ENCODE measurements around the gene PUM1.
"Not testable (repeated sequence)": the region's sequence is repeated elsewhere in the genome, so short reads cannot be mapped to it uniquely, and the experiment has no call there.

Gene PUM1

DNA sequence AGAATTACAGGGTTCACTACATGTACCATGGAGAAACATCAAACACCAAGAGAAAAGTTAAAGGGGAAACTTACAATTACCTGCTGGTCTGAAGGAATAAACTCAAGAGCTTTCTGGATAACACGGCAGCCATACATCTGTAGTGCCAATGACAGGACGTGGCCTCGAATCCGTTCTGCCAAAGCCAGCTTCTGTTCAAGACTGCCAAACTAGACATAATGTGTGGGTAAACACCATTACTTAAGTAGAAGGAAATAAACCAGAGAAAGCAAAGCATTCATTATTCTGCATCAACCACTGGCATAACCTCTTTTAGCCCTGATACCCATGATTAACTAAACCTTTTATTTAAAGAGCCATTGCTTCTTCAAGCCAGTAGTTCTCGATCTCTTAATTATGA lies 115.5 kb downstream of the PUM1 start:
- TF ChIP-seq, protein P1, sequence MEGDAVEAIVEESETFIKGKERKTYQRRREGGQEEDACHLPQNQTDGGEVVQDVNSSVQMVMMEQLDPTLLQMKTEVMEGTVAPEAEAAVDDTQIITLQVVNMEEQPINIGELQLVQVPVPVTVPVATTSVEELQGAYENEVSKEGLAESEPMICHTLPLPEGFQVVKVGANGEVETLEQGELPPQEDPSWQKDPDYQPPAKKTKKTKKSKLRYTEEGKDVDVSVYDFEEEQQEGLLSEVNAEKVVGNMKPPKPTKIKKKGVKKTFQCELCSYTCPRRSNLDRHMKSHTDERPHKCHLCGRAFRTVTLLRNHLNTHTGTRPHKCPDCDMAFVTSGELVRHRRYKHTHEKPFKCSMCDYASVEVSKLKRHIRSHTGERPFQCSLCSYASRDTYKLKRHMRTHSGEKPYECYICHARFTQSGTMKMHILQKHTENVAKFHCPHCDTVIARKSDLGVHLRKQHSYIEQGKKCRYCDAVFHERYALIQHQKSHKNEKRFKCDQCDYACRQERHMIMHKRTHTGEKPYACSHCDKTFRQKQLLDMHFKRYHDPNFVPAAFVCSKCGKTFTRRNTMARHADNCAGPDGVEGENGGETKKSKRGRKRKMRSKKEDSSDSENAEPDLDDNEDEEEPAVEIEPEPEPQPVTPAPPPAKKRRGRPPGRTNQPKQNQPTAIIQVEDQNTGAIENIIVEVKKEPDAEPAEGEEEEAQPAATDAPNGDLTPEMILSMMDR (conservative IDR thresholded peaks at IDR 0.05; ENCODE audit: low read depth, low read length) = no peak
- H3K4me2 ChIP-seq = no peak overlapping the region
- no peak overlapping the region for H3K27ac ChIP-seq
- H3K27me3 ChIP-seq (ENCODE audit: insufficient read depth, low read depth) = no peaks in the 10 kb centered on the region
- no peak overlapping the region for H2AFZ ChIP-seq (ENCODE audit: low read depth)
- H3K9ac ChIP-seq = no peak overlapping the region
- H3K79me2 ChIP-seq (ENCODE audit: insufficient read depth, low read depth) = peaks cover 4% of the 10 kb centered on the region; the same call in 1 of the 2 replicates
- H3K36me3 ChIP-seq (ENCODE audit: insufficient read depth) = peaks cover 8% of the 10 kb centered on the region
- H4K20me1 ChIP-seq (ENCODE audit: insufficient read depth) = no peaks in the 10 kb centered on the region
- no peak overlapping the region for H3K4me3 ChIP-seq (IDR thresholded peaks at IDR 0.05; ENCODE audit: insufficient read depth, low read depth, low read length)
- H3K4me1 ChIP-seq (ENCODE audit: low read depth, poor library complexity, severe bottlenecking) = peaks cover 17% of the 10 kb centered on the region

DNA sequence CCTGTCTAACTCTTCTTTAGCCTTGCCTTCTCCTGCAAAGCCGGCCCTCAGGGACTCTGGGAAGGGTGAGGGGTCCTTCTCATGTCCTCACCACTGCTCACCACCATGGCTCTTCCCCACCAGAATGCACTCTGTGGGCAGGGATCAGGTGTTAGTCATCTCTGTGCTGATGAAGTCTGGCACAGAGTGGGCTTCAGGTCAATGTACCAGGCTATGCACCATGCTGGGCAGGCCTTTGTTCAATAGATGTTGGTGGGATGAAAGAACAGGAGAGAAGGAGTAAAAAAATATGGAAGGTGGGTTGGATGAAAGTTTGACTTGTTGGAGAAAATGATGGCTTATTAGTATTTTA lies 116.1 kb downstream of the PUM1 start:
- not testable (repeated sequence) for H3K36me3 ChIP-seq (ENCODE audit: insufficient read depth); H2AFZ ChIP-seq (ENCODE audit: low read depth); H4K20me1 ChIP-seq (ENCODE audit: insufficient read depth); H3K9ac ChIP-seq; H3K4me2 ChIP-seq; H3K79me2 ChIP-seq (ENCODE audit: insufficient read depth, low read depth); H3K4me3 ChIP-seq (IDR thresholded peaks at IDR 0.05; ENCODE audit: insufficient read depth, low read depth, low read length); H3K27me3 ChIP-seq (ENCODE audit: insufficient read depth, low read depth); H3K27ac ChIP-seq
- peaks cover 17% of the 10 kb centered on the region for H3K4me1 ChIP-seq (ENCODE audit: low read depth, poor library complexity, severe bottlenecking)

DNA sequence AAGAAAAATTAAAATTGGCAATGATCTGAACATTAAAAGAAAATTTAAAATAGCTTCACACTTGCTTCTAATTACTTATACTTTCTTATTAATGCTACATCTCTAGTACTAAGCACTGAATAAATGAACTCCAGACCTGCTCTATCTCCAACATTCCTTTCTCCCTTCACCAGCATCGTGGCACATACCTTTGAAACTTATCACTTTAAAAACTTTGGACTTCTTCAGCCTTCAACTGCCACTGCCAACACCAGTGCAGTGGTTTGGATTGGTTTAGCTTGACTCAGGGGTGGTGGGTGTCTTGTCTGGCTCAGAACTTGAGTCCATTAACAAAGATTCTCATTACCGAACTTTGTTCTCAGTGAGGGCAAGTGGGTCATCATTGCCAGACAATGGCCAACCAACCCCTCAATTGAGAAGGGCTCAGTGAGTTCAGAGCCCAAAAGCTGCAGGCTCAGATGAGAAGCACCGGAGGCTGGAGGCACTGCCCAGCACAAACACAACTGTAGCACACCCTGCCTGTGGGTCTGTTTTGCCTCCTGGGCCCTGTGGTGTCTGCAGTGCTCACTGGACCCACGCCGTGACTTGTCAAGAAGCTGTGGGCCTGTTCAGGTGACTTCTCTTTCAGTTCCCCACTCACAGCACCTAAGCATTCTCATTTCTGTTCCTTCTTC lies 116.6 kb downstream of the PUM1 start:
- H3K4me1 ChIP-seq (ENCODE audit: low read depth, poor library complexity, severe bottlenecking) = peaks cover 17% of the 10 kb centered on the region
- H3K9ac ChIP-seq; H3K36me3 ChIP-seq (ENCODE audit: insufficient read depth); H3K27ac ChIP-seq; H3K4me3 ChIP-seq (IDR thresholded peaks at IDR 0.05; ENCODE audit: insufficient read depth, low read depth, low read length); H3K4me2 ChIP-seq; H4K20me1 ChIP-seq (ENCODE audit: insufficient read depth); H2AFZ ChIP-seq (ENCODE audit: low read depth); H3K27me3 ChIP-seq (ENCODE audit: insufficient read depth, low read depth); H3K79me2 ChIP-seq (ENCODE audit: insufficient read depth, low read depth): not testable (repeated sequence)

DNA sequence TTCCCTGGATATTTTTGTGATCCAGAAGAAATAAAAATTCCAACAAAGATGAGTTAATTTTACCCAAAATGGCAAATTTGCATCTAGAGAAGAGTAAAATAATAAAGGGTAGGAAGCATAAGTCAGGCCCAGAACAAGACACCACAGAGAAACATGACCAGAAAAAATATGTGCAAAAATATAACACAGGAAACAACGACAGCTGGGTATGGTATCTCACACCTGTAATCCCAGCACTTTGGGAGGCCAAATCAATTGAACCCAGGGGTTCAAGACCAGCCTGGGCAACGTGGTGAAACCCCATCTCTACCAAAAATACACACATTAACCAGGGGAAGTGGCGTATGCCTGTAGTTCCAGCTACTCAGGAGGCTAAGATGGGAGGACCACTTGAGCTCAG lies 117.2 kb downstream of the PUM1 start:
- H3K27me3 ChIP-seq (ENCODE audit: insufficient read depth, low read depth) = no peaks in the 10 kb centered on the region
- TF ChIP-seq, protein P1 (conservative IDR thresholded peaks at IDR 0.05; ENCODE audit: low read depth, low read length) = no peak

DNA sequence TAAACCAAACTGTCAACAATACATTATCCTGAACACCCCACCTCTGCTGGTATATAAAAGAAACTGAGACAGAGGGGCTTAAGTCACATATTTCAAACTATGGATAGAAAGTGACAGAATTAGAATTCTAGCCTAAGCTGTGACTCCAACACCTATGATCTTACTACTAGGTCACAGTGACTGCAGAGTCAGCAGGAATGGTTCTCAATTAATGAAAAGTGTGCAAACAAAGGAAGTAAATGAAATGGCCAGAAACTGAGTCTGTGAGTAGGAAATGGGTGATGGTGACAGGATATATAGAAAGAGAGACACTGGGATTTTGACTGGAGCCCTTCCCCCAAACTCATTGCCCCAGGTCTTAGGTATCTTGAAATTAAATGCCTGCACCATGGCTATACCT lies 118.3 kb downstream of the PUM1 start:
- Histone ChIP-seq H4K20me1 (ENCODE audit: insufficient read depth) (no peaks in the 10 kb centered on the region; the same call in 1 of the 2 replicates), H3K79me2 (ENCODE audit: insufficient read depth, low read depth) (peaks cover 4% of the 10 kb centered on the region; the same call in 1 of the 2 replicates), H3K36me3 (ENCODE audit: insufficient read depth) (peaks cover 9% of the 10 kb centered on the region)

More for the DNA sequence above, 117.2 kb downstream of the PUM1 start:
- Histone ChIP-seq H3K4me2 (no peak overlapping the region), H4K20me1 (ENCODE audit: insufficient read depth) (no peaks in the 10 kb centered on the region; the same call in 1 of the 2 replicates), H3K79me2 (ENCODE audit: insufficient read depth, low read depth) (peaks cover 4% of the 10 kb centered on the region; the same call in 1 of the 2 replicates), H3K9ac (no peak overlapping the region), H3K4me3 (IDR thresholded peaks at IDR 0.05; ENCODE audit: insufficient read depth, low read depth, low read length) (no peak overlapping the region), H2AFZ (ENCODE audit: low read depth) (no peak overlapping the region), H3K36me3 (ENCODE audit: insufficient read depth) (peaks cover 9% of the 10 kb centered on the region), H3K27ac (no peak overlapping the region), H3K4me1 (ENCODE audit: low read depth, poor library complexity, severe bottlenecking) (peaks cover 17% of the 10 kb centered on the region)

More for the DNA sequence above, 118.3 kb downstream of the PUM1 start:
- H3K4me2 ChIP-seq = no peak overlapping the region
- no peak overlapping the region for H3K4me3 ChIP-seq (IDR thresholded peaks at IDR 0.05; ENCODE audit: insufficient read depth, low read depth, low read length)
- no peak overlapping the region for H2AFZ ChIP-seq (ENCODE audit: low read depth)
- H3K27ac ChIP-seq = no peak overlapping the region
- H3K27me3 ChIP-seq (ENCODE audit: insufficient read depth, low read depth) = no peaks in the 10 kb centered on the region
- H3K4me1 ChIP-seq (ENCODE audit: low read depth, poor library complexity, severe bottlenecking) = peaks cover 17% of the 10 kb centered on the region
- no peak overlapping the region for H3K9ac ChIP-seq
- TF ChIP-seq, protein P1 (conservative IDR thresholded peaks at IDR 0.05; ENCODE audit: low read depth, low read length) = no peak

Measured in KMS-11 (cell line).